ENCODE measurements around the gene GSTCD.
"Not testable (repeated sequence)": the region's sequence is repeated elsewhere in the genome, so short reads cannot be mapped to it uniquely, and the experiment has no call there.

Gene GSTCD

GRCh38 chr4:105843941-105844340, 135.4 kb downstream of the GSTCD start:
- ATAC-seq (ENCODE audit: insufficient read depth, low read depth) (no peak), DNase-seq (no peak)
- H3K27ac ChIP-seq (ENCODE audit: low read length) = no peak overlapping the region
- H2AFZ ChIP-seq (ENCODE audit: low read depth, low read length) = no peak overlapping the region
- H3K36me3 ChIP-seq (ENCODE audit: insufficient read depth, low read length) = peaks cover 21% of the 10 kb centered on the region
- H3K4me1 ChIP-seq (ENCODE audit: insufficient read depth, low read length) = no peaks in the 10 kb centered on the region
- no peaks in the 10 kb centered on the region for H3K79me2 ChIP-seq (ENCODE audit: insufficient read depth, low read length)
- no peaks in the 10 kb centered on the region for H3K27me3 ChIP-seq (ENCODE audit: insufficient read depth, low read length, poor library complexity)
- H3K4me3 ChIP-seq (ENCODE audit: low read depth in 1 of 2, low read length in 2 of 2) = no peak overlapping the region
- no peaks in the 10 kb centered on the region for H3K9me3 ChIP-seq (ENCODE audit: insufficient read depth, low read length, severe bottlenecking)
- no peak overlapping the region for H3K9ac ChIP-seq (ENCODE audit: low read depth, low read length)
- H3K4me2 ChIP-seq (ENCODE audit: insufficient read depth, low read length) = no peak overlapping the region
- TF ChIP-seq CTCF (IDR thresholded peaks at IDR 0.05; ENCODE audit: borderline replicate concordance, extremely low read depth, low read length, poor library complexity, severe bottlenecking) (no peak), EZH2 (IDR thresholded peaks at IDR 0.05; ENCODE audit: borderline replicate concordance, low read depth, low read length, severe bottlenecking) (no peak)
- no peaks in the 10 kb centered on the region for H4K20me1 ChIP-seq (ENCODE audit: insufficient read depth, low read length)

GRCh38 chr4:105845559-105845958, 137.0 kb downstream of the GSTCD start:
- Histone ChIP-seq H2AFZ (ENCODE audit: low read depth, low read length) (no peak overlapping the region), H3K27me3 (ENCODE audit: insufficient read depth, low read length, poor library complexity) (no peaks in the 10 kb centered on the region), H3K36me3 (ENCODE audit: insufficient read depth, low read length) (peaks cover 21% of the 10 kb centered on the region), H3K9me3 (ENCODE audit: insufficient read depth, low read length, severe bottlenecking) (no peaks in the 10 kb centered on the region), H3K9ac (ENCODE audit: low read depth, low read length) (no peak overlapping the region), H3K4me2 (ENCODE audit: insufficient read depth, low read length) (no peak overlapping the region), H3K79me2 (ENCODE audit: insufficient read depth, low read length) (no peaks in the 10 kb centered on the region), H3K4me1 (ENCODE audit: insufficient read depth, low read length) (no peaks in the 10 kb centered on the region), H3K4me3 (ENCODE audit: low read depth in 1 of 2, low read length in 2 of 2) (no peak overlapping the region), H4K20me1 (ENCODE audit: insufficient read depth, low read length) (no peaks in the 10 kb centered on the region), H3K27ac (ENCODE audit: low read length) (no peak overlapping the region)
- DNase-seq (no peak), ATAC-seq (ENCODE audit: insufficient read depth, low read depth) (no peak)
- TF ChIP-seq CTCF (IDR thresholded peaks at IDR 0.05; ENCODE audit: borderline replicate concordance, extremely low read depth, low read length, poor library complexity, severe bottlenecking) (no peak), EZH2 (IDR thresholded peaks at IDR 0.05; ENCODE audit: borderline replicate concordance, low read depth, low read length, severe bottlenecking) (no peak)

- H3K4me2 ChIP-seq (ENCODE audit: insufficient read depth, low read length); H4K20me1 ChIP-seq (ENCODE audit: insufficient read depth, low read length); DNase-seq; H2AFZ ChIP-seq (ENCODE audit: low read depth, low read length); H3K9ac ChIP-seq (ENCODE audit: low read depth, low read length); H3K79me2 ChIP-seq (ENCODE audit: insufficient read depth, low read length); H3K9me3 ChIP-seq (ENCODE audit: insufficient read depth, low read length, severe bottlenecking); H3K4me1 ChIP-seq (ENCODE audit: insufficient read depth, low read length); H3K27me3 ChIP-seq (ENCODE audit: insufficient read depth, low read length, poor library complexity); H3K4me3 ChIP-seq (ENCODE audit: low read depth in 1 of 2, low read length in 2 of 2); ATAC-seq (ENCODE audit: insufficient read depth, low read depth); H3K27ac ChIP-seq (ENCODE audit: low read length): not testable (repeated sequence)
- H3K36me3 ChIP-seq (ENCODE audit: insufficient read depth, low read length) = peaks cover 14% of the 10 kb centered on the region
These were observed 139.8 kb downstream of the GSTCD start for GRCh38 chr4:105848359-105848758.

GRCh38 chr4:105851196-105851595, 142.6 kb downstream of the GSTCD start:
- ATAC-seq (ENCODE audit: insufficient read depth, low read depth) = no peak
- Histone ChIP-seq H4K20me1 (ENCODE audit: insufficient read depth, low read length) (no peaks in the 10 kb centered on the region), H3K27me3 (ENCODE audit: insufficient read depth, low read length, poor library complexity) (no peaks in the 10 kb centered on the region), H3K4me2 (ENCODE audit: insufficient read depth, low read length) (no peak overlapping the region), H3K9me3 (ENCODE audit: insufficient read depth, low read length, severe bottlenecking) (no peaks in the 10 kb centered on the region), H3K36me3 (ENCODE audit: insufficient read depth, low read length) (no peaks in the 10 kb centered on the region), H3K4me3 (ENCODE audit: low read depth in 1 of 2, low read length in 2 of 2) (no peak overlapping the region), H2AFZ (ENCODE audit: low read depth, low read length) (no peak overlapping the region), H3K4me1 (ENCODE audit: insufficient read depth, low read length) (no peaks in the 10 kb centered on the region), H3K27ac (ENCODE audit: low read length) (no peak overlapping the region), H3K79me2 (ENCODE audit: insufficient read depth, low read length) (no peaks in the 10 kb centered on the region), H3K9ac (ENCODE audit: low read depth, low read length) (no peak overlapping the region)
- DNase-seq = no peak
- no peak for TF ChIP-seq CTCF (IDR thresholded peaks at IDR 0.05; ENCODE audit: borderline replicate concordance, extremely low read depth, low read length, poor library complexity, severe bottlenecking)
- no peak for TF ChIP-seq EZH2 (IDR thresholded peaks at IDR 0.05; ENCODE audit: borderline replicate concordance, low read depth, low read length, severe bottlenecking)

GRCh38 chr4:105852230-105852629, 143.6 kb downstream of the GSTCD start:
- H3K27ac ChIP-seq (ENCODE audit: low read length); H4K20me1 ChIP-seq (ENCODE audit: insufficient read depth, low read length); H3K36me3 ChIP-seq (ENCODE audit: insufficient read depth, low read length); H3K79me2 ChIP-seq (ENCODE audit: insufficient read depth, low read length); H3K4me3 ChIP-seq (ENCODE audit: low read depth in 1 of 2, low read length in 2 of 2); H2AFZ ChIP-seq (ENCODE audit: low read depth, low read length); H3K9ac ChIP-seq (ENCODE audit: low read depth, low read length); ATAC-seq (ENCODE audit: insufficient read depth, low read depth); DNase-seq; H3K27me3 ChIP-seq (ENCODE audit: insufficient read depth, low read length, poor library complexity); H3K9me3 ChIP-seq (ENCODE audit: insufficient read depth, low read length, severe bottlenecking); H3K4me1 ChIP-seq (ENCODE audit: insufficient read depth, low read length); H3K4me2 ChIP-seq (ENCODE audit: insufficient read depth, low read length): not testable (repeated sequence)
